Fibroblast of the aortic adventitia (primary cell): ENCODE data around the gene PPAN. TPM values are rescaled to one million over a fixed set of nuclear protein-coding genes. Genes with fewer than 3 reads are reported as not detected.

Source experiments
- DNase-seq: peaks from one replicate; pipeline ENCODE4 v3.0.0-alpha.2; 2010; ENCODE audit warnings: low read depth
- H3K4me3 ChIP-seq: 2 replicates; pipeline ENCODE4 v1.5.1; 2011; ENCODE audit warnings: low read depth, mild to moderate bottlenecking, control low read depth, low read length, moderate library complexity
- total RNA-seq: library from RNA; depleted of rRNA; stranded (reverse); fragments of >200 nt; gene quantifications from 2 replicates; pipeline ENCODE4 v1.2.3, GENCODE V29; 2012; ENCODE audit warnings: low replicate concordance
- TF ChIP-seq, protein P1 (sequence below): IDR thresholded peaks from 2 replicates; pipeline ENCODE4 v1.5.1; 2011; ENCODE audit warnings: mild to moderate bottlenecking, low read length, control low read depth, inconsistent platforms; ENCODE audit not compliant: insufficient read depth

PPAN gene
- total RNA-seq, 1 donor = 21.8 TPM

DNA sequence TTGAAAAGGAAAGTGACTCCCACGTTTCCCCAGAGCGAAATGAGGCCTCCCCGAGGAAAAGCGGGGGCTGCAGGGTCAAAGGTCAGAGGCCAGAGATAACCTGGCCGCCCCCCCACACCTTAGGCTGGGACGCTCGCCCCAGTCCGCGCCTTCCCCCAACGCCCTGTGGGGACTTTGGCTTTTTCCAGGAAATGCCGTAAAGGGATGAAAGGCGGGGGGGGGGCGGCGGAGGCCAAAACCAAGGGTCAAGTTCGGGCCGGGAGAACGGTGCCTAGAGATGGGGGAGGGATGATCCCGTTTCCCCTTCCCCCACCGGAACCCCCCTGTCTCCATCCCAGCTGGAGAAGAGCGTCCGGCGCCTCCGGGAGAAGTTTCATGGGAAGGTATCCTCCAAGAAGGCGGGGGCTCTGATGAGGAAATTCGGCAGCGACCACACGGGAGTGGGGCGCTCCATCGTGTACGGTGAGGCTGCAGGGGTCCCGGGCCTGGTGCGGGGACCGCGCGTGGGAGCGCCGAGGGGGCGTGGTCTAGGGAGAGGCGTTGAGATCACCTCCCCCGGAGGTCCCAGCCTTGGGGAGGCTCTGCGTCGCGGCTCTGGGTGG is 19.5 kb upstream of the PPAN start:
- peak overlapping the region; percentile 92 for H3K4me3 ChIP-seq
- DNase-seq = no peak
- TF ChIP-seq, protein P1, sequence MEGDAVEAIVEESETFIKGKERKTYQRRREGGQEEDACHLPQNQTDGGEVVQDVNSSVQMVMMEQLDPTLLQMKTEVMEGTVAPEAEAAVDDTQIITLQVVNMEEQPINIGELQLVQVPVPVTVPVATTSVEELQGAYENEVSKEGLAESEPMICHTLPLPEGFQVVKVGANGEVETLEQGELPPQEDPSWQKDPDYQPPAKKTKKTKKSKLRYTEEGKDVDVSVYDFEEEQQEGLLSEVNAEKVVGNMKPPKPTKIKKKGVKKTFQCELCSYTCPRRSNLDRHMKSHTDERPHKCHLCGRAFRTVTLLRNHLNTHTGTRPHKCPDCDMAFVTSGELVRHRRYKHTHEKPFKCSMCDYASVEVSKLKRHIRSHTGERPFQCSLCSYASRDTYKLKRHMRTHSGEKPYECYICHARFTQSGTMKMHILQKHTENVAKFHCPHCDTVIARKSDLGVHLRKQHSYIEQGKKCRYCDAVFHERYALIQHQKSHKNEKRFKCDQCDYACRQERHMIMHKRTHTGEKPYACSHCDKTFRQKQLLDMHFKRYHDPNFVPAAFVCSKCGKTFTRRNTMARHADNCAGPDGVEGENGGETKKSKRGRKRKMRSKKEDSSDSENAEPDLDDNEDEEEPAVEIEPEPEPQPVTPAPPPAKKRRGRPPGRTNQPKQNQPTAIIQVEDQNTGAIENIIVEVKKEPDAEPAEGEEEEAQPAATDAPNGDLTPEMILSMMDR = no peak

DNA sequence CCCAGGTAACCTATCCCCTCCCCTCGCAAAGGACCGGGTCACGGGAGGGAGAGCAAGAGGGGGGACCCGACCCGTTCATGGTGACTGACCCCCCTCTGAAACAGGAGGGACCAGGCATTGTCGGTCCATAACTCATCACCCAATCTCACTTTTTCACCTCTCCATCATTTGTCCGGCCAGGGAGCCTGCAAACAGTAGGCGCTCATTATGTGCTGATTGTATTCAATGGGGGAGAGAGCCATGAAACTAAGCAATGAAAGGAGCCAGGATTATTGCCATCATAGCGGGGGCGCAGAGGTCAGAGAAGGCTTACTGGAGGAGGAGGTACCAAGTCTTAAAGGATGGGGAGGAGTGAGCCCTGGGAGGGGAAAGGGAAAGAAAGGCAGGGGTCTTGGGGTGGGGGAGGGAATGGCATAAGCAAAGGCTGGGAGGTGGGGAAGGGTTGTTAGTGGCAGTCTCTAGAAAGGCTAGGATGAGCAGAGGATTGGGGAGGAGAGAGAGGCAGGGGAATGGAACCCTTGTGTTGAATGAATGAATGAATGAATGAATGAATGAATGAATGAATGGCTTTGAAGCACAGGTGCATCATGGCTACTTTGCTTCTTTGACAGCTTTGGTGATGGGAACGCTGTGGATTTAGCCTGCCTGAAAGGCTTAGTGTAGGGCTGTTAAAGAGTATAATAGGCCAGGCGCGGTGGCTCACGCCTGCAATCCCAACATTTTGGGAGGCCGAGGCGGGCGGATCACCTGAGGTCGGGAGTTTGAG is 18.7 kb upstream of the PPAN start:
- peak overlapping the region; percentile 92 for H3K4me3 ChIP-seq
- TF ChIP-seq, protein P1 = no peak
- DNase-seq = no peak

DNA sequence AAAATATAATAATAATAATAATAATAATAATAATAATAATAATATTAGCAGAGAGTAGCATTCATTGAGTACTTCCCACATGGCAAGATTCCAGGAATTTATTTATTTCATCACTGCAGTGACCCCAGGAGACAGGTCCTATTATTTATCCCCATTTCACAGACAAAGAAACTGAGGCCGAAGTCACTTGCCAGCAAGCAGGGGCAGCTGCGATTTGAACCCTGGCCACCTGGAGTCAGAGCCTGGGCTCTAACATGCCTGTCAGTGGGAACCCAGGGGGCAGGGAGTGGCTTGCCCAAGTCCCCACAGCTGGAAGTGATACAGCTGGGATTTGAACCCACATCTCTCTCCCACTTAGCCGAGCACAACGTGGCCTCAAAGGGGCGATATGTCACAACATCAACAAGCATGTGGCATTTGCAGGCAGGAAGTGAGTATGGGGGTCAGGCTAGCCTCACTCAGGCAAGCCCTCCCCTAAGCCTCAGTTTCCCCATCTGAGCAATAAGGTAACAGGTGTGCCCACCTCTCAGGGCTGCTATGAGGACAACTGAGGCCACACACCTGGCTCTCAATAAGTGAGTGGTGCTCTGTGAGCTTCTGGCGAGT is 17.1 kb upstream of the PPAN start:
- no peak for DNase-seq
- H3K4me3 ChIP-seq = no peak overlapping the region
- TF ChIP-seq, protein P1 = no peak

DNA sequence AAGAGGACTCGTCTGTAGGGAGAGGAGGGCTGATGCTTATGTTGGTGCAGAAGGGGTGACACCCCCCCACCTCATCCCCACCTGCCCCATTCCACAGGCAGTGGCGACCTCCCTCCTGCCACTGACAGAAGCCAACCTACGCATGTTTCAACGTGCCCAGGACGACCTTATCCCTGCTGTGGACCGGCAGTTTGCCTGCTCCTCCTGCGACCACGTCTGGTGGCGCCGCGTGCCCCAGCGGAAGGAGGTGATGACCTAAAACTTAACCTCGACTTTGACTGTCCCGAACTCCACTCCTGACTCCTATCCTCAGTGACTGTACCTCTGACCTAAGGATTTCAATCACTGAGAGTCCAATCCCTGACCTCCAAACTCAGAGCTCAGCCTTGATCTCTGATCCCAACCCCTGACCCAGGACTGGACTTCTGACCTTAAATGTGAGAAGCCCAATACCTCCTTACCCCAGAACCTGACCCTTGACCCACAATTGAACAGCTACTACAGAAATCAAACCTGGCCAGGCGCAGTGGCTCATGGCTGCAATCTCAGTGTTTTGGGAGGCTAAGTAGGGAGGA is 16.3 kb upstream of the PPAN start:
- no peak overlapping the region for H3K4me3 ChIP-seq
- TF ChIP-seq, protein P1 = no peak
- DNase-seq = no peak

DNA sequence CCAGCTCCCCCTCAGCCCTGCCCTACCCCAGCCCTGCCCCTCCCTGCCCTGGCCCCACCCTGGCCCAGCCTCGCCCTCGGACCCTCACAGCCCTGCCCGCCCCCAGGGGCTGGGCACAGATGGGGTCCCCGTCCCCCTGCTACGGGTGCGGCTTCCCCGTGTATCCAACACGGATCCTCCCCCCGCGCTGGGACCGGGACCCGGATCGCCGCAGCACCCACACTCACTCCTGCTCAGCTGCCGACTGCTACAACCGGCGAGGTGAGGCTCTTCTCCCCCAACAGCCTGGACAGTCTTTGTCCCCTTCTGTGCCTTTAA is 14.8 kb upstream of the PPAN start:
- no peak overlapping the region for H3K4me3 ChIP-seq
- TF ChIP-seq, protein P1 = no peak
- DNase-seq = no peak

DNA sequence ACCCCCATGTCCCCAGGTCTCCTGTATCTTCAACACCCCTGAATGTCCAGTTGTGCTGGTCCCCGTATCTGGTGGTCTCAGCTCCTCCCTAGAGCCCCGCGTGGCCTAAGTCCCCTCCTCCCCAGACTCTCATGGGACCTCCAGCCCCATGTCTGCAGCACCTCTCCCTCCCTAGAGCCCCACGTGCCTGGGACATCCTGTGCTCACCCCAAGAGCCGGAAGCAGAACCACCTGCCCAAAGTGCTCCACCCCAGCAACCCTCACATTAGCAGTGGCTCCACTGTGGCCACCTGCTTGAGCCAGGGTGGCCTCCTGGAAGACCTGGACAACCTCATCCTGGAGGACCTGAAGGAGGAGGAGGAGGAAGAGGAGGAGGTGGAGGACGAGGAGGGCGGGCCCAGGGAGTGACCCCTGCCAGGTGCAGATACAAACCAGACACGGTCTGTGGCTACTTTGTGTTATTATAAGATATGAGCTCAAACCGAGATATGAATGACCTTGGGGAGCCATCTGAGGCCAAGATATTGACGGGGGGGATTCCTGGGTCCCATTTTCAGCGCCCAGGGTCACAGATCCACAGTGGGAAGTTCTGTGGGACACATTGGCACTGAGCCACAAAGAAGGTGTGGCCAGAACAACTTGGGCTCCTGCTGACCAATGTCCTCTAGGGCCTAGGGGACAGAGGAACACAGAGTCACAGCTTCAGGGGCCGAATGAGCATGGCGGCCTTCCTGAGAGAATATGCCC is 14.1 kb upstream of the PPAN start:
- H3K4me3 ChIP-seq = no peak overlapping the region
- TF ChIP-seq, protein P1 = no peak
- DNase-seq = no peak
